ENCODE measurements around the gene IRAK2. TPM values are rescaled to one million over a fixed set of nuclear protein-coding genes. Genes with fewer than 3 reads are reported as not detected.
A peak's percentile ranks its signal among the peaks of the same experiment; 100 is the strongest.

Gene IRAK2
- total RNA-seq, 1 experiment from 2014 or later, result 25.1 TPM

GRCh38 chr3:10187944-10188343 lies 23.2 kb downstream of the IRAK2 start:
- in situ Hi-C loops (cut with HindIII; ENCODE audit: low pct_unique_long_range_greater_than_20kb, low sequenced_read_pairs), result no loop called here
- peaks cover 2% of the 10 kb centered on the region; the same call in 1 of the 2 replicates for H3K36me3 ChIP-seq (ENCODE audit: control insufficient read depth, insufficient read depth, low read length)
- no peaks in the 10 kb centered on the region for H3K9me3 ChIP-seq (ENCODE audit: control insufficient read depth, insufficient read depth, low read depth, low read length)
- no peak overlapping the region for H3K4me3 ChIP-seq (ENCODE audit: low read depth in 2 of 2, low read length in 2 of 2)
- no peak for ATAC-seq
- intact Hi-C loops (cut with micrococcal nuclease; ENCODE audit: unreplicated experiment), result no loop called here
- BruUV-seq (replicated peaks), result no TSS peak
- H3K27me3 ChIP-seq (ENCODE audit: control insufficient read depth, insufficient read depth, low read length), result no peaks in the 10 kb centered on the region
- CTCF ChIA-PET, result interaction anchor here (0.5 kb wide), 1 partner anchor 205 kb away, joined by 3 read pairs; no protein-coding TSS in a partner anchor
- H3K27ac ChIP-seq (ENCODE audit: low read length), result peak overlapping the region; percentile 54; the same call in 1 of the 2 replicates
- TF ChIP-seq SIN3A (IDR thresholded peaks at IDR 0.05; ENCODE audit: borderline replicate concordance, insufficient read depth, low read depth, low read length) (no peak), POLR2AphosphoS5 (IDR thresholded peaks at IDR 0.05; ENCODE audit: low read depth, low read length) (no peak), TCF7L2 (IDR thresholded peaks at IDR 0.05; ENCODE audit: low read depth, low read length) (no peak), REST (IDR thresholded peaks at IDR 0.05; ENCODE audit: insufficient read depth in 1 of 2, low read depth in 2 of 2, low read length in 1 of 2) (no peak)
- TF ChIP-seq, protein P1, sequence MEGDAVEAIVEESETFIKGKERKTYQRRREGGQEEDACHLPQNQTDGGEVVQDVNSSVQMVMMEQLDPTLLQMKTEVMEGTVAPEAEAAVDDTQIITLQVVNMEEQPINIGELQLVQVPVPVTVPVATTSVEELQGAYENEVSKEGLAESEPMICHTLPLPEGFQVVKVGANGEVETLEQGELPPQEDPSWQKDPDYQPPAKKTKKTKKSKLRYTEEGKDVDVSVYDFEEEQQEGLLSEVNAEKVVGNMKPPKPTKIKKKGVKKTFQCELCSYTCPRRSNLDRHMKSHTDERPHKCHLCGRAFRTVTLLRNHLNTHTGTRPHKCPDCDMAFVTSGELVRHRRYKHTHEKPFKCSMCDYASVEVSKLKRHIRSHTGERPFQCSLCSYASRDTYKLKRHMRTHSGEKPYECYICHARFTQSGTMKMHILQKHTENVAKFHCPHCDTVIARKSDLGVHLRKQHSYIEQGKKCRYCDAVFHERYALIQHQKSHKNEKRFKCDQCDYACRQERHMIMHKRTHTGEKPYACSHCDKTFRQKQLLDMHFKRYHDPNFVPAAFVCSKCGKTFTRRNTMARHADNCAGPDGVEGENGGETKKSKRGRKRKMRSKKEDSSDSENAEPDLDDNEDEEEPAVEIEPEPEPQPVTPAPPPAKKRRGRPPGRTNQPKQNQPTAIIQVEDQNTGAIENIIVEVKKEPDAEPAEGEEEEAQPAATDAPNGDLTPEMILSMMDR (IDR thresholded peaks at IDR 0.05), result no peak
- POLR2A ChIA-PET, result interaction anchor here (0.6 kb wide), 1 partner anchor 204 kb away, joined by 3 read pairs; no protein-coding TSS in a partner anchor
- DNase-seq (ENCODE audit: low read depth, low spot score), result no peak
- H3K4me1 ChIP-seq (ENCODE audit: control insufficient read depth, insufficient read depth, low read length), result peaks cover 51% of the 10 kb centered on the region

DNA sequence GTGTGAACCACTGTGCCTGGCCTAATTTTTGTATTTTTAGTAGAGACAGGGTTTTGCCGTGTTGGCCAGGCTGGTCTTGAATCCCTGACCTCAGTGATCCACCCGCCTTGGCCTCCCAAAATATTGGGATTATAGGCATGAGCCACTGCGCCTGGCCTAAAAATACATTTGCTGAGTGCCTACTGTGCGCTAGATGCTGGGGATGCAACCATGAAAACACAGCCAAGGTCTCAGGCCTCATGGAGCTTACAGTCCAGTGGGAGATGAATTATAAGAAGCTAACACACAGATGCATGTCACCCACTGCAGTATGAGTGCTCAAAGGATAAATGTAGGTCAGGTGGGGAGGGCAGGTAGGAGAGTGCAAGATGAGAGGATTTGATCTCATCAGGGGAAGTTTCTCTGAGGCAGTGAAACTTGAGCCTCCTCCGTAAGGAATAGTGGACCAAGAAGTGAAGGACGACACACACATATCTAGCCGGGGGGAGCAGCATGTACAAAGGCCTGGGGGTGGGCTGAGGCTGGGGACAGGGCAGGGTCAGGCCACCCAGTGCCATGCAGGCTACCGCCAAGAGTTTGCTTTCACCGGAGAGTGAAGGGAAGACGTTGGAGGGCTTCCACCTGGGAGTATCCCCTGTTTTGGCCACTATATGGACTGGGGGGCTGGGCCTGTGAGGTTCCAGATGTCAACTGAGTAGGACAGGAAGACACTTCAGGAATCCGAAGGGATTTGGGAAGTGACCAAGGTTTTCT lies 24.3 kb downstream of the IRAK2 start:
- no peak for DNase-seq (ENCODE audit: low read depth, low spot score)
- TF ChIP-seq POLR2AphosphoS5 (IDR thresholded peaks at IDR 0.05; ENCODE audit: low read depth, low read length) (no peak), SIN3A (IDR thresholded peaks at IDR 0.05; ENCODE audit: borderline replicate concordance, insufficient read depth, low read depth, low read length) (no peak), REST (IDR thresholded peaks at IDR 0.05; ENCODE audit: insufficient read depth in 1 of 2, low read depth in 2 of 2, low read length in 1 of 2) (no peak), TCF7L2 (IDR thresholded peaks at IDR 0.05; ENCODE audit: low read depth, low read length) (no peak)
- TF ChIP-seq, protein P1 (IDR thresholded peaks at IDR 0.05), result no peak
- Histone ChIP-seq H3K27ac (ENCODE audit: low read length) (peak overlapping the region; percentile 89), H3K4me1 (ENCODE audit: control insufficient read depth, insufficient read depth, low read length) (peaks cover 62% of the 10 kb centered on the region), H3K9me3 (ENCODE audit: control insufficient read depth, insufficient read depth, low read depth, low read length) (no peaks in the 10 kb centered on the region), H3K36me3 (ENCODE audit: control insufficient read depth, insufficient read depth, low read length) (peaks cover 2% of the 10 kb centered on the region; the same call in 1 of the 2 replicates), H3K4me3 (ENCODE audit: low read depth in 2 of 2, low read length in 2 of 2) (no peak overlapping the region), H3K27me3 (ENCODE audit: control insufficient read depth, insufficient read depth, low read length) (no peaks in the 10 kb centered on the region)
- ChIA-PET POLR2A (no interaction called here), CTCF (no interaction called here)
- BruUV-seq (replicated peaks), result no TSS peak
- intact Hi-C loops (cut with micrococcal nuclease; ENCODE audit: unreplicated experiment), result no loop called here
- in situ Hi-C loops (cut with HindIII; ENCODE audit: low pct_unique_long_range_greater_than_20kb, low sequenced_read_pairs), result no loop called here
- ATAC-seq, result no peak

All from Panc1 (cell line).